MG63 (cell line): ENCODE results near the gene KCNA10. TPM values are rescaled to one million over a fixed set of nuclear protein-coding genes. Genes with fewer than 3 reads are reported as not detected.
A peak's percentile ranks its signal among the peaks of the same experiment; 100 is the strongest.

Experiments used
- DNase-seq: peaks from one replicate; pipeline ENCODE4 v3.0.0-alpha.2; 2020
- H3K27me3 ChIP-seq: fragments of 250-450 bp; sonication (Bioruptor Pico); 2 replicates; pipeline ENCODE4 v1.5.1; 2020; ENCODE audit warnings: mild to moderate bottlenecking, moderate library complexity
- H3K36me3 ChIP-seq: fragments of 250-450 bp; sonication (Bioruptor Pico); 2 replicates; pipeline ENCODE4 v1.5.1; 2020; ENCODE audit warnings: mild to moderate bottlenecking, moderate library complexity
- H3K4me3 ChIP-seq: fragments of 250-450 bp; sonication (Bioruptor Pico); 2 replicates; pipeline ENCODE4 v1.5.1; 2020; ENCODE audit warnings: mild to moderate bottlenecking, moderate library complexity
- H3K9me3 ChIP-seq: fragments of 250-450 bp; sonication (Bioruptor Pico); 2 replicates; pipeline ENCODE4 v1.5.1; 2020; ENCODE audit warnings: mild to moderate bottlenecking, moderate library complexity
- total RNA-seq: library from RNA; depleted of rRNA; stranded (reverse); fragments of >200 nt; shearing (Covaris generic); gene quantifications from 2 replicates; pipeline ENCODE4 v1.2.3, GENCODE V29; 2014; ENCODE audit warnings: low replicate concordance; rRNA removed

Gene KCNA10
- total RNA-seq = not detected in 2 replicates

- H3K4me3 ChIP-seq = no peak within 1 kb of the TSS
These were observed at the start of gene KCNA10 for GRCh38 chr1:110519125-110519810. TSS of gene KCNA10 (minus strand) at chr1:110519175. CDS start at chr1:110518787, 388 bp downstream.

GRCh38 chr1:110566836-110567235 lies 47.9 kb upstream of the KCNA10 start:
- H3K4me3 ChIP-seq = no peak overlapping the region
- H3K27me3 ChIP-seq = peaks cover 29% of the 10 kb centered on the region
- no peak for DNase-seq
- H3K9me3 ChIP-seq = no peaks in the 10 kb centered on the region
- H3K36me3 ChIP-seq = no peaks in the 10 kb centered on the region

More at GRCh38 chr1:110519125-110519810, at the start of gene KCNA10:
- H3K36me3 ChIP-seq = no peaks in the 10 kb centered on the region
- DNase-seq = no peak
- no peaks in the 10 kb centered on the region for H3K9me3 ChIP-seq
- peaks cover 31% of the 10 kb centered on the region for H3K27me3 ChIP-seq

GRCh38 chr1:110565565-110565964 lies 46.6 kb upstream of the KCNA10 start:
- DNase-seq = no peak
- Histone ChIP-seq H3K4me3 (no peak overlapping the region), H3K9me3 (no peaks in the 10 kb centered on the region), H3K27me3 (peaks cover 26% of the 10 kb centered on the region), H3K36me3 (no peaks in the 10 kb centered on the region)

GRCh38 chr1:110563089-110563488 lies 44.1 kb upstream of the KCNA10 start:
- Histone ChIP-seq H3K4me3 (no peak overlapping the region), H3K9me3 (no peaks in the 10 kb centered on the region), H3K36me3 (no peaks in the 10 kb centered on the region), H3K27me3 (peaks cover 23% of the 10 kb centered on the region)
- DNase-seq = no peak

GRCh38 chr1:110561596-110561995 lies 42.6 kb upstream of the KCNA10 start:
- no peak overlapping the region for H3K4me3 ChIP-seq
- peaks cover 29% of the 10 kb centered on the region for H3K27me3 ChIP-seq
- no peak for DNase-seq
- H3K9me3 ChIP-seq = no peaks in the 10 kb centered on the region
- no peaks in the 10 kb centered on the region for H3K36me3 ChIP-seq

- no peak overlapping the region for H3K4me3 ChIP-seq
- H3K9me3 ChIP-seq = no peaks in the 10 kb centered on the region
- H3K27me3 ChIP-seq = peaks cover 38% of the 10 kb centered on the region
- H3K36me3 ChIP-seq = no peaks in the 10 kb centered on the region
- peak; percentile 52 for DNase-seq
These were observed 40.2 kb upstream of the KCNA10 start for GRCh38 chr1:110559157-110559556.

GRCh38 chr1:110557481-110557880 lies 38.5 kb upstream of the KCNA10 start:
- no peak overlapping the region for H3K4me3 ChIP-seq

GRCh38 chr1:110556471-110556807 lies 37.5 kb upstream of the KCNA10 start:
- no peaks in the 10 kb centered on the region for H3K9me3 ChIP-seq
- DNase-seq = no peak
- H3K27me3 ChIP-seq = peaks cover 47% of the 10 kb centered on the region
- no peaks in the 10 kb centered on the region for H3K36me3 ChIP-seq
- no peak overlapping the region for H3K4me3 ChIP-seq

More at GRCh38 chr1:110557481-110557880, 38.5 kb upstream of the KCNA10 start:
- no peak for DNase-seq
- H3K27me3 ChIP-seq = peaks cover 47% of the 10 kb centered on the region
- no peaks in the 10 kb centered on the region for H3K36me3 ChIP-seq
- H3K9me3 ChIP-seq = no peaks in the 10 kb centered on the region

- Histone ChIP-seq H3K36me3 (no peaks in the 10 kb centered on the region), H3K4me3 (no peak overlapping the region), H3K9me3 (no peaks in the 10 kb centered on the region), H3K27me3 (peaks cover 48% of the 10 kb centered on the region)
- DNase-seq = peak; percentile 62
These were observed 37.0 kb upstream of the KCNA10 start for GRCh38 chr1:110555807-110556470.

- no peaks in the 10 kb centered on the region for H3K36me3 ChIP-seq
- no peak overlapping the region for H3K4me3 ChIP-seq
- H3K9me3 ChIP-seq = no peaks in the 10 kb centered on the region
- peaks cover 53% of the 10 kb centered on the region for H3K27me3 ChIP-seq
- peak; percentile 49 for DNase-seq
These were observed 36.2 kb upstream of the KCNA10 start for GRCh38 chr1:110554871-110555801.

GRCh38 chr1:110551278-110551809 lies 32.4 kb upstream of the KCNA10 start:
- no peaks in the 10 kb centered on the region for H3K9me3 ChIP-seq
- no peak overlapping the region for H3K4me3 ChIP-seq
- H3K27me3 ChIP-seq = peaks cover 46% of the 10 kb centered on the region
- H3K36me3 ChIP-seq = no peaks in the 10 kb centered on the region
- DNase-seq = no peak

GRCh38 chr1:110549831-110550230 lies 30.9 kb upstream of the KCNA10 start:
- no peaks in the 10 kb centered on the region for H3K36me3 ChIP-seq
- no peaks in the 10 kb centered on the region for H3K9me3 ChIP-seq

GRCh38 chr1:110548381-110548780 lies 29.4 kb upstream of the KCNA10 start:
- Histone ChIP-seq H3K4me3 (no peak overlapping the region), H3K27me3 (peaks cover 23% of the 10 kb centered on the region), H3K36me3 (no peaks in the 10 kb centered on the region), H3K9me3 (no peaks in the 10 kb centered on the region)
- no peak for DNase-seq

More at GRCh38 chr1:110549831-110550230, 30.9 kb upstream of the KCNA10 start:
- no peak overlapping the region for H3K4me3 ChIP-seq
- peaks cover 32% of the 10 kb centered on the region for H3K27me3 ChIP-seq
- no peak for DNase-seq

- DNase-seq = no peak
- Histone ChIP-seq H3K4me3 (no peak overlapping the region), H3K9me3 (no peaks in the 10 kb centered on the region), H3K36me3 (no peaks in the 10 kb centered on the region), H3K27me3 (peaks cover 14% of the 10 kb centered on the region)
These were observed 28.0 kb upstream of the KCNA10 start for GRCh38 chr1:110547017-110547416.

- H3K9me3 ChIP-seq = no peaks in the 10 kb centered on the region
- no peak overlapping the region for H3K4me3 ChIP-seq
- no peaks in the 10 kb centered on the region for H3K36me3 ChIP-seq
- DNase-seq = no peak
- H3K27me3 ChIP-seq = peaks cover 12% of the 10 kb centered on the region
These were observed 26.5 kb upstream of the KCNA10 start for GRCh38 chr1:110545492-110545891.

GRCh38 chr1:110544753-110545152 lies 25.8 kb upstream of the KCNA10 start:
- H3K36me3 ChIP-seq = no peaks in the 10 kb centered on the region
- H3K27me3 ChIP-seq = peaks cover 7% of the 10 kb centered on the region
- no peaks in the 10 kb centered on the region for H3K9me3 ChIP-seq
- no peak for DNase-seq
- no peak overlapping the region for H3K4me3 ChIP-seq

GRCh38 chr1:110542725-110543124 lies 23.8 kb upstream of the KCNA10 start:
- peaks cover 6% of the 10 kb centered on the region for H3K27me3 ChIP-seq
- H3K9me3 ChIP-seq = no peaks in the 10 kb centered on the region
- no peak for DNase-seq
- H3K36me3 ChIP-seq = no peaks in the 10 kb centered on the region
- no peak overlapping the region for H3K4me3 ChIP-seq
